Mesothelial cell of epicardium (in vitro differentiated cells): ENCODE results near the gene KAT2B. TPM values are rescaled to one million over a fixed set of nuclear protein-coding genes. Genes with fewer than 3 reads are reported as not detected.

Source experiments
- DNase-seq, 2 experiments: peaks; one replicate each; pipeline ENCODE4 v3.0.0; 2021; ENCODE audit warnings: low spot score in 2 of 2; ENCODE audit not compliant: unreplicated experiment in 2 of 2
- H3K27ac Mint-ChIP-seq: 2 replicates; pipeline ENCODE4 v1.8.0; 2021; ENCODE audit warnings: mixed read lengths
- H3K27me3 Mint-ChIP-seq: 2 replicates; pipeline ENCODE4 v1.8.0; 2021; ENCODE audit warnings: low read depth, mixed read lengths
- H3K36me3 Mint-ChIP-seq: 2 replicates; pipeline ENCODE4 v1.8.0; 2021; ENCODE audit warnings: mixed read lengths
- H3K4me1 Mint-ChIP-seq: 2 replicates; pipeline ENCODE4 v1.8.0; 2021; ENCODE audit warnings: mixed read lengths
- H3K4me3 Mint-ChIP-seq: 2 replicates; pipeline ENCODE4 v1.8.0; 2021; ENCODE audit warnings: mild to moderate bottlenecking, moderate library complexity, mixed read lengths
- H3K9me3 Mint-ChIP-seq: 2 replicates; pipeline ENCODE4 v1.8.0; 2021; ENCODE audit warnings: mixed read lengths
- total RNA-seq: library from RNA; stranded (reverse); gene quantifications from 3 replicates; pipeline ENCODE4 v1.2.1, GENCODE V29; 2021
- TF ChIP-seq, protein P1 (sequence below): fragments of 200-600 bp; sonication (generic); IDR thresholded peaks from one replicate; pipeline ENCODE4 v1.5.0; 2021; ENCODE audit warnings: antibody characterized with exemption; ENCODE audit not compliant: unreplicated experiment

KAT2B gene
- total RNA-seq, 1 donor from 2014 or later = 6.2 TPM

DNA sequence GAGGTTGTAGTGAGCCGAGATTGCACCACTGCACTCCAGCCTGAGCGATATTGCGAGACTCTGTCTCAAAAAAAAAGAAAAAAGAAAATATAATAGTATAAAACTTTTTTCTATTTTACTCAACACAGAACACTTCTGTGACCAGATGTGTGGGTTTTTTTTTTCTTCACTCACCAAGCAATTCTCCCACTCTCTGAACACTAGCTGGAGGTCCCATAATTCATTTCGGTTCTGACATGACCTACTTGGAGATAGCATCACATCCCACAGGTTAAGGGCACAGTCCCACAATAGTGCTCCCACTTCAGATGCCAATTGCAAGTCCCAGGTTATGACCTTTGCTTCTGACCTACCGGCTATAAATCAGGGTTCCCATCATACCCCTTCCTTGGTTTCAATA is 35.0 kb downstream of the KAT2B start:
- DNase-seq = no peak
- no peaks in the 10 kb centered on the region for H3K27me3 Mint-ChIP-seq
- H3K36me3 Mint-ChIP-seq = no peaks in the 10 kb centered on the region
- TF ChIP-seq, protein P1, sequence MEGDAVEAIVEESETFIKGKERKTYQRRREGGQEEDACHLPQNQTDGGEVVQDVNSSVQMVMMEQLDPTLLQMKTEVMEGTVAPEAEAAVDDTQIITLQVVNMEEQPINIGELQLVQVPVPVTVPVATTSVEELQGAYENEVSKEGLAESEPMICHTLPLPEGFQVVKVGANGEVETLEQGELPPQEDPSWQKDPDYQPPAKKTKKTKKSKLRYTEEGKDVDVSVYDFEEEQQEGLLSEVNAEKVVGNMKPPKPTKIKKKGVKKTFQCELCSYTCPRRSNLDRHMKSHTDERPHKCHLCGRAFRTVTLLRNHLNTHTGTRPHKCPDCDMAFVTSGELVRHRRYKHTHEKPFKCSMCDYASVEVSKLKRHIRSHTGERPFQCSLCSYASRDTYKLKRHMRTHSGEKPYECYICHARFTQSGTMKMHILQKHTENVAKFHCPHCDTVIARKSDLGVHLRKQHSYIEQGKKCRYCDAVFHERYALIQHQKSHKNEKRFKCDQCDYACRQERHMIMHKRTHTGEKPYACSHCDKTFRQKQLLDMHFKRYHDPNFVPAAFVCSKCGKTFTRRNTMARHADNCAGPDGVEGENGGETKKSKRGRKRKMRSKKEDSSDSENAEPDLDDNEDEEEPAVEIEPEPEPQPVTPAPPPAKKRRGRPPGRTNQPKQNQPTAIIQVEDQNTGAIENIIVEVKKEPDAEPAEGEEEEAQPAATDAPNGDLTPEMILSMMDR = no peak
- H3K27ac Mint-ChIP-seq = no peak overlapping the region
- H3K9me3 Mint-ChIP-seq = no peaks in the 10 kb centered on the region
- peaks cover 19% of the 10 kb centered on the region for H3K4me1 Mint-ChIP-seq
- H3K4me3 Mint-ChIP-seq = no peak overlapping the region

- Mint-ChIP-seq H3K27ac (peak overlapping the region; percentile 54), H3K27me3 (no peaks in the 10 kb centered on the region), H3K4me1 (peaks cover 27% of the 10 kb centered on the region), H3K4me3 (no peak overlapping the region), H3K36me3 (no peaks in the 10 kb centered on the region), H3K9me3 (no peaks in the 10 kb centered on the region)
- TF ChIP-seq, protein P1 = no peak
- DNase-seq = no peak
These were observed 36.2 kb downstream of the KAT2B start for GRCh38 chr3:20076296-20076997.

GRCh38 chr3:20077068-20077467 is 36.8 kb downstream of the KAT2B start:
- Mint-ChIP-seq H3K27me3 (no peaks in the 10 kb centered on the region), H3K4me3 (no peak overlapping the region), H3K4me1 (peaks cover 27% of the 10 kb centered on the region), H3K36me3 (no peaks in the 10 kb centered on the region), H3K9me3 (no peaks in the 10 kb centered on the region), H3K27ac (no peak overlapping the region)
- TF ChIP-seq, protein P1 = no peak
- DNase-seq = no peak

- H3K27ac Mint-ChIP-seq = peak overlapping the region; percentile 59
- H3K36me3 Mint-ChIP-seq = no peaks in the 10 kb centered on the region
- peaks cover 25% of the 10 kb centered on the region for H3K4me1 Mint-ChIP-seq
- DNase-seq = no peak
- H3K27me3 Mint-ChIP-seq = no peaks in the 10 kb centered on the region
- TF ChIP-seq, protein P1 = no peak
- no peak overlapping the region for H3K4me3 Mint-ChIP-seq
- H3K9me3 Mint-ChIP-seq = no peaks in the 10 kb centered on the region
These were observed 38.0 kb downstream of the KAT2B start for GRCh38 chr3:20078194-20078714.

- no peak overlapping the region for H3K4me3 Mint-ChIP-seq
- peak overlapping the region; percentile 43 for H3K27ac Mint-ChIP-seq
- H3K9me3 Mint-ChIP-seq = no peaks in the 10 kb centered on the region
- H3K4me1 Mint-ChIP-seq = peaks cover 25% of the 10 kb centered on the region
- no peak for DNase-seq
- H3K27me3 Mint-ChIP-seq = no peaks in the 10 kb centered on the region
- TF ChIP-seq, protein P1 = no peak
- no peaks in the 10 kb centered on the region for H3K36me3 Mint-ChIP-seq
These were observed 39.4 kb downstream of the KAT2B start for GRCh38 chr3:20079621-20080020.
